ENCODE results near the gene C1QC.

C1QC gene

DNA sequence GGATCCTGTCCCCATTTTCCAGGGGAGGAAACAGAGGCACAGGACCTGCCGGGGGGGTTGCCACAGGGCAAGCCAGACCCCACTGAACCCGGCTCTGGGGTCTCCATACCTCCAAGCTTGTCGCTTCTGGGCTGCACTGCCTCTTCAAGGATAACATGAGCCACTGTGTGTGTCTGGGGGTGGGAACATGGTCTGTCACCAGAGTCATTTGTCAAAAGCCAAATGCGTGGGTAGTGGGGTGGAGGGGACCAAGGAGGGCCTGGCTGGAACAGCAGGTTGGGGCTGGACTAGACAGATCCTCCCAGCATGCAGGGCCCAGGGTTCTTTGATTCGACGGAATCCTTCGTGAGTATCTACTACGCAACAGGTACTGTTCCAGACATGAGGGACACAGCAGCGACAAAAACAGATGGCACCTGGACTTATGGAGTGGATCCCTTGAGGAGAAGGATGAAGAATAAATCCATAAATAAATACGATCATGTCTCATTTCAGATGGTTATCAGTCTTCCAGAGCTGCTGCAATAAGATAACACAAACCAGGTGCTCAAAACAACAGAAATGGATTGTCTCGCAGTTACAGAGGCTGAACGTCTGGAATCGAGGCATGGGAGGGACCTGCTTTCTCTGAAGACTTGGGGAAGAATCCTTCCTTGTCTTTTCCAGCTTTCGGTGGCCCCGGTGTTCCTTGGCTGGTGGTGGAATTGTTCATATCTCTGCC, 38.3 kb downstream of the C1QC start:
- DNase-seq (ENCODE audit: low spot score): no peak

DNA sequence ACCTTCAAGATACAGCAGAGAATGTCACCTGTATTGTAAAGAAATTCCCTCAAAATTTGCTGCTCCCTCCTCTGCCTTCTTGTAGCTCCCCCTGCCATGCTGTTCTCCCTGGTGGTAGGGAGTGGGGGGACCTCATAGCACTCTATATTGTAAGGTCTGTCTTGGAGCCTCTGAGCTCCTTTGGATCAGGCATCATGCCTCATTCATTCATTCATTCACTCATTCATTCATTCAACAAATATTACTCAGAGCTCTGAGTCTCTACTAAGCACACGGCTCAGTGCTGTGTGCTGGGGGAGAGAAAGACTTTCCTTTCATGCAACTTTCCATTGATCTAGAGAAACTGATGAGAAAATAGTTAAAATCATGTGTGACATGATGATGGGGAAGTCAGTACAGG, 40.1 kb downstream of the C1QC start:
- no peak for DNase-seq (ENCODE audit: low spot score)

DNA sequence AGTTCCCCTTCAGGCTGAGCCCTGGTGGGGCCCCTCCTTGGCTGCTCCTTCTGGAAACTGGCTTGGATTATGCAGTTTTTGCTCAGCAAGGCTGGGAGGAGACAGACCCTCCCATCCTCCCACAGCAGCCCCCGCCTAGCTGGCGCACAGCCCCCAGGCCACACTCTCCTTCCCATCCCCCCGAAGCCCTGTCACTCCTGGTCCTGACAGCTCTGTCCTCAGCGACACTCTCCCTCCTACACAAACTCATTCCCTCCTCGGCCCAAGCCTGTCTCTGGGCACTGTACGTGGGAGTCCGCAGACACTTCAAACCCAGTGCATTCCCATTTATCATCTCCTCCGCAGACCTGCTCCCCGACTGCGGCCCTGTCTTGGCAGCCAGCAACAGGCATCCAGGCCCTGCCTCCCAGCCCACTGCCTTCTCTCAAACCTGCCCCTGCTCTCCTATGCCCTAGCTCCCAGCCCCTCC, 42.2 kb downstream of the C1QC start:
- DNase-seq (ENCODE audit: low spot score): no peak

DNA sequence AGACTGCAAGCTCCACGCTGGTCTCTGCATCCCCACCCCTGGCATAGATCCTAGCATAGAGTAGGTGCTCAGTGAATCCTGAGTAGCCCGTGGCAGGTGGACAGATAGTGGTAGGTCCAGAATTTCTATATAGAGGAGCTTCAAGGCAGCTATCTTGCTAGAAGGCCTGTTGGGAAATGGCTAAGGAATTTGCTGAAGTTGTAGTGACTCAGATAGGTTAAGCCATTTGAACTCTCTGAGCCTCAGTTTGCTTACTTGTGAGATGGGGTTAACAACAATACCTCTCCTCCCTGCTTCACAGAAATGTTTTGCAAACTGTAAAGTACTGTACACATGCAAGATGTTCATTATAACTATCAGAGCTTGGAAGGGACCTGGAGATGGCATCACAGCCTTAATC, 43.8 kb downstream of the C1QC start:
- no peak for DNase-seq (ENCODE audit: low spot score)

DNA sequence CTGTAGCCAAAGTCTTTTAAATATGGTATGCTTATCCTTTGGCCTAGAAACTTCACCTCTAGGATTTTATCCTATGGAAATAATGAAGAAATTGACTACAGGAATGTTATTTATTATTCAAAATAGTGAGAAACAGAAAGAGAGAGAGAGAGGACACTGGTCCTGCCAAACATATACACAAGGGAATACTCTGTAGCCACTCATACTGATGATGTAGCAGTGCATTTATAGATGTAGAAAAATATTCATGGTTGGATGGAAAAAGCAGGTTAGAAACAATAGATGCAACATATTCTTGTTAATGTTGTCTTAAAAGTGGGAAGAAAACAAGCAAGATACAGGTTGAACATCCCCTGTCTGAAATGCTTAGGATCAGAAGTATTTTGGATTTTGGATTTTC, 45.0 kb downstream of the C1QC start:
- no peak for DNase-seq (ENCODE audit: low spot score)

DNA sequence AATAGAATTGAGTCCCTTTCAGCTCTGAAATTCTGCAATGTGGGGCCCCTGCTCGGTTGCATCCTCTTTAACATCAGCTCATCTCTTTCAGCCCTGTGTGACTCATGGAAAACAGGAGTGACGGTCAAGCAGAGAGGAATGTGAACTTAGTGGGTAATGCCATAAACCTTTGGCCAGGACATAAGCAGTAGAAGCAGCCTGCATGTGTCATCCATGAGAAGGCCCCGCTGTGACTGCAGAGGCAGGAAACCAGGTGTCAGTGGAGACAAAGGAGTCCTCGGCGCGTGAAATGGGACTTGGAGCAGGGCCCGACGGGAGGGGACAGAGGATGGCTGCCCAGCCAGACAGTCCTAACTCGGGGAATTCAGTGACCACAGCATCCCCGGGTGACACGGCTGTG, 46.1 kb downstream of the C1QC start:
- peak; percentile 73 for DNase-seq (ENCODE audit: low spot score)

DNA sequence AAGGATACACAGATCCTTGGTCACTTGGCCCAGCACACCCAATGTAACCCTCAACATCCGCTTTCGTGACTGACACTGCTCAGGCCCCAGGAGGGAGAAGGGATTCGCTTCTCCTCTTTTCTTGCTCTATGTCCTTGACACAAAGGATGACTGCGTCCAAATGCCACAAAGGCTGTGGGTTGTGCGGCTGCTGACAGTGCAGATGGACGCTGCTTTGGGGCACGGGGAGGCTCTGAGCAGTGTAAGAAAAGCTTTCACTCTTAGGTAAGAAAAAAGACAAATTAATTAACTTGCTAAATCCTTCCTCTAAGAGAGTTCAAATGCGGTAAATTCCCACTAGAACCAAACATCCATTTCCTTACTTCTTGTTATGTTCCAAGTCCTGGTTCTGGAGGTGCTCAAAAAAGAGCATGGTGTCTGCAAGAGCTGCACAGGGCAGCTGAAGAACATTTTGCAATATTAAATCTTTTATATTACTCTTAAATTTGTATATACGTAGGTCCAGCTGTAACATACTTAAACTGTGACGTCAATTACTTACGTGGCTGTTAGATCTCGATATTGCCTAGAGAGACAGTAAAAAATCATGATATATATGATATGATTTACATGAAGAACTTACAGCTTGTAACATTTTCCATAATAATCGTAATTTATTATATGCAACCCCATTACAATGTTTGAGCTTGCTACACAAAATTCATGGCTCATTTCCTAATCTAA, 47.8 kb downstream of the C1QC start:
- DNase-seq (ENCODE audit: low spot score): no peak

DNA sequence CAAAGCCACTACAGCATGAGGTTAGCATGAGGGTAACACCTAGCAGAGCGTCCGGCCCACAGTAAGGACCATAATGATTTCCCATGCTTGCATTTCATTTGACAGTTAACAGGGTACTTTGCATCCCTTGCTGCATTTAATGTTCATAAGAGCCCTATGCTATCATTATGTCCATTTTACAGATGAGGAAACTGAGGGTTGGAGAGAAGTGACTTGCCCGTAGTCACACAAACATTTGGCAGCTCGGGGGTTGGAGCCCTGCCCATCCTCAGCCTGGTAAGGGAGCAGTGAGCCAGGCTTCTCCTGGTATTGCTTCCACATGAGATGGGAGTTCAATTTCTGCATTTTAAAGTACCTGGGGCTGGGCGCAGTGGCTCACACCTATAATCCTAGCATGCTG, 50.7 kb downstream of the C1QC start:
- DNase-seq (ENCODE audit: low spot score): no peak

DNA sequence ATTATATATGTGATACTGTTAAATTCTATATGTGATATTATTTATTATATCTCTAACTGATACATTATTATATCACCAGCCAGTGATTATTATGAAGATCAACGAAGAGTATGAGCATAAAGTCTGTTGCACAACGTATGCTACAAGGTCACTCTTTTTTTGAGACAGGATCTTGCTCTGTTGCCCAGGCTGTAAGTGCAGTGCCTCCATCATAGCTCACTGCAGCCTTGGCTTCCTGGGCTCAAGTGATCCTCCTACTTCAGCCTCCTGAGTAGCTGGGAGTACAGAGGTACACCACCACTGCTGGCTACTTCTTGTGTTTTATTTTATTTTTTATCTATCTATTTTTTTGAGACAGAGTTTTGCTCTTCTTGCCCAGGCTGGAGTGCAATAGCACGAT, 53.2 kb downstream of the C1QC start:
- no peak for DNase-seq (ENCODE audit: low spot score)

Data from LoVo (cell line).